SK-N-SH (cell line): ENCODE results near the gene DNMT3A.
A peak's percentile ranks its signal among the peaks of the same experiment; 100 is the strongest.

Experiments
- CHD2 ChIP-seq: fragments of 150-350 bp; IDR thresholded peaks from 2 replicates; pipeline ENCODE4 v1.6.1; 2018; ENCODE audit warnings: low read length; ENCODE audit not compliant: partially characterized antibody
- CTCF ChIP-seq: fragments of 200-600 bp; sonication (generic); IDR thresholded peaks from 2 replicates; pipeline ENCODE4 v1.6.1; 2017; ENCODE audit warnings: antibody characterized with exemption, mild to moderate bottlenecking, moderate library complexity
- EZH2phosphoT487 ChIP-seq: fragments of 200-600 bp; sonication (generic); IDR thresholded peaks from 2 replicates; pipeline ENCODE4 v1.6.1; 2017; ENCODE audit warnings: low read depth, mixed run types, mild to moderate bottlenecking, antibody characterized with exemption, moderate library complexity, borderline replicate concordance
- FOXJ3 ChIP-seq: sonication (generic); formaldehyde crosslinking; IDR thresholded peaks from 2 replicates; pipeline ENCODE4 v1.5.1; 2020; ENCODE audit warnings: mild to moderate bottlenecking, missing genetic modification reagents
- FOXM1 ChIP-seq: IDR thresholded peaks from 2 replicates; pipeline ENCODE4 v1.4.0; 2012; ENCODE audit warnings: low read depth, mild to moderate bottlenecking
- NFIC ChIP-seq: IDR thresholded peaks from 2 replicates; pipeline ENCODE4 v1.4.0; 2012; ENCODE audit warnings: borderline replicate concordance
- NRF1 ChIP-seq: IDR thresholded peaks from 2 replicates; pipeline ENCODE4 v1.6.1; 2012; ENCODE audit warnings: low read depth, mild to moderate bottlenecking, low read length
- RCOR1 ChIP-seq: fragments of 150-350 bp; IDR thresholded peaks from 2 replicates; pipeline ENCODE4 v1.6.1; 2017; ENCODE audit warnings: antibody characterized with exemption, low read length
- TAF1 ChIP-seq: IDR thresholded peaks from 2 replicates; pipeline ENCODE4 v1.6.1; 2012; ENCODE audit warnings: low read depth, mild to moderate bottlenecking, low read length, moderate library complexity, borderline replicate concordance

GRCh38 chr2:25335971-25336370 lies 5.8 kb downstream of the DNMT3A start:
- TF ChIP-seq TAF1 (no peak), CTCF (no peak), RCOR1 (peak; percentile 71), NFIC (no peak), CHD2 (peak; percentile 49), FOXM1 (no peak), NRF1 (no peak), FOXJ3 (peak; percentile 90), EZH2phosphoT487 (no peak)
